ENCODE data around the gene KIF26B.
"Not testable (repeated sequence)": the region's sequence is repeated elsewhere in the genome, so short reads cannot be mapped to it uniquely, and the experiment has no call there.

DNA sequence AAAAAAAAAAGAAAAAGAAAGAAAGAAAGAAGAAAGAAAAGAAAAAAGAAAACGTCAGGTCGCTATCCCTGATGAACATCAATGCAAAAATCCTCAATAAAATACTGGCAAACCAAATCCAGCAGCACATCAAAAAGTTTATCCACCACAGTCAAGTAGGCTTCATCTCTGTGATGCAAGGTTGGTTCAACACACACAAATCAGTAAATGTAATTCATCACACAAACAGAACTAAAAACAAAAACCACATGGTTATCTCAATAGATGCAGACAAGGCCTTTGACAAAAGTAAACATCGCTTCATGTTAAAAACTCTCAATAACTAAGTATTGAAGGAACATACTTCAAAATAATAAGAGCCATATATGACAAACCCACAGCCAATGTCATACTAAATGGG, 573.2 kb downstream of the KIF26B start:
- TF ChIP-seq EZH2 (IDR thresholded peaks at IDR 0.05; ENCODE audit: insufficient read depth, poor library complexity, severe bottlenecking); EZH2phosphoT487 (IDR thresholded peaks at IDR 0.05; ENCODE audit: insufficient read depth, low read depth): not testable (repeated sequence)

All from GM23248 (cell line).